Loucy (cell line): ENCODE measurements around the gene UGT1A1.

Experiments used
- H2AFZ ChIP-seq: fragments of 200-600 bp; sonication (generic); 2 replicates; pipeline ENCODE4 v1.6.0; 2016; ENCODE audit warnings: antibody characterized with exemption, mild to moderate bottlenecking, low read length, moderate library complexity
- H3F3A ChIP-seq: fragments of 200-600 bp; 2 replicates; pipeline ENCODE4 v1.6.0; 2016; ENCODE audit warnings: antibody characterized with exemption, low read depth, mild to moderate bottlenecking
- H3K27me3 ChIP-seq: fragments of 200-600 bp; sonication (generic); 2 replicates; pipeline ENCODE4 v1.6.1; 2014; ENCODE audit warnings: low read length, mild to moderate bottlenecking; ENCODE audit not compliant: insufficient read depth, poor library complexity, severe bottlenecking
- H3K36me3 ChIP-seq: fragments of 200-600 bp; sonication (generic); 2 replicates; pipeline ENCODE4 v1.6.1; 2016; ENCODE audit warnings: low read length; ENCODE audit not compliant: insufficient read depth
- H3K4me1 ChIP-seq: fragments of 200-600 bp; sonication (generic); 2 replicates; pipeline ENCODE4 v1.5.1; 2014; ENCODE audit warnings: low read length, mild to moderate bottlenecking; ENCODE audit not compliant: insufficient read depth, poor library complexity, severe bottlenecking
- H3K4me2 ChIP-seq: fragments of 200-600 bp; sonication (generic); 2 replicates; pipeline ENCODE4 v1.6.0; 2014; ENCODE audit warnings: antibody characterized with exemption, low read length, low read depth, mild to moderate bottlenecking; ENCODE audit not compliant: poor library complexity, severe bottlenecking
- H3K4me3 ChIP-seq: fragments of 200-600 bp; sonication (generic); 2 replicates; pipeline ENCODE4 v1.5.1; 2014; ENCODE audit warnings: low read length, mild to moderate bottlenecking, mixed read lengths; ENCODE audit not compliant: poor library complexity, severe bottlenecking
- H3K79me2 ChIP-seq: fragments of 200-600 bp; sonication (generic); 2 replicates; pipeline ENCODE4 v1.6.1; 2014; ENCODE audit warnings: low read length; ENCODE audit not compliant: insufficient read depth
- H3K9ac ChIP-seq: fragments of 200-600 bp; sonication (generic); 2 replicates; pipeline ENCODE4 v1.6.0; 2014; ENCODE audit warnings: mild to moderate bottlenecking, low read depth, low read length, moderate library complexity; ENCODE audit not compliant: poor library complexity, severe bottlenecking
- H3K9me2 ChIP-seq: fragments of 200-600 bp; sonication (generic); replicated peaks from 2 replicates; pipeline ENCODE4 v1.6.1; 2016; ENCODE audit warnings: low read depth, low read length, mixed read lengths
- H3K9me3 ChIP-seq: fragments of 200-600 bp; sonication (generic); 2 replicates; pipeline ENCODE4 v1.6.1; 2014; ENCODE audit warnings: mild to moderate bottlenecking, antibody characterized with exemption, low read length, low read depth; ENCODE audit not compliant: insufficient read depth
- H4K20me1 ChIP-seq: fragments of 200-600 bp; sonication (generic); 2 replicates; pipeline ENCODE4 v1.6.0; 2014; ENCODE audit warnings: antibody characterized with exemption, low read length, mild to moderate bottlenecking; ENCODE audit not compliant: insufficient read depth, poor library complexity, severe bottlenecking
- EZH2phosphoT487 ChIP-seq: fragments of 200-600 bp; IDR thresholded peaks from 2 replicates; pipeline ENCODE4 v1.6.1; 2018; ENCODE audit warnings: antibody characterized with exemption, mild to moderate bottlenecking, moderate library complexity, borderline replicate concordance
- TF ChIP-seq, protein P1 (sequence below): fragments of 200-600 bp; sonication (generic); conservative IDR thresholded peaks from 2 replicates; pipeline ENCODE4 v1.5.1; 2014; ENCODE audit warnings: mild to moderate bottlenecking, antibody characterized with exemption, low read length

Gene UGT1A1

DNA sequence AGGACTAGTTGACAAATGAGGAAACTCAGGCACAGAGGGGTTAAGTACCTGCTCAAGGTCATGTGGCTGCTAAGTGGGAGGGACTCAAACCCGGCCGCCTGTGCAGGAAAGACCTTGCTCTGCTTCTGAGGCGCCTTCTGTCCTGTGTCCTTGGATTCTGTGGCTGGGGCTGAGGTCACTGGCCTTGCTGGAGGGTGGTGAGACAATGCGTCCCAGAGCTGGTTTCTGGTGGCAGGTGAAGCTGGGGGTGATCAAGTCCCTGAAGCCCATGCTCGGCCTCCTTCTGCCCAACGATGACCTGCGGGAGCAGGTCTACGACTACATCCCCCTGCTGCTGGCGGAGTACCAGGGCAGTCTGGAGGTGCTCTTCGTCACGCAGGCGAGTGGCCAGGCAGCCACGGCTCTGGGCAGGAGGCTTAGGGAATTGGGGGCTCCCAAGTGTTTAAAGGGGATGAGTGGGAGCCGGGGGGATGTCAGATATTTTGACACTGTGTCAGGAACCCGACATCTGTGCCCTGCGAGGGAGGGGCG is 34.1 kb downstream of the UGT1A1 start:
- H3K4me2 ChIP-seq: no peak overlapping the region
- H2AFZ ChIP-seq: no peak overlapping the region
- H3K9me3 ChIP-seq: no peaks in the 10 kb centered on the region
- TF ChIP-seq, protein P1, sequence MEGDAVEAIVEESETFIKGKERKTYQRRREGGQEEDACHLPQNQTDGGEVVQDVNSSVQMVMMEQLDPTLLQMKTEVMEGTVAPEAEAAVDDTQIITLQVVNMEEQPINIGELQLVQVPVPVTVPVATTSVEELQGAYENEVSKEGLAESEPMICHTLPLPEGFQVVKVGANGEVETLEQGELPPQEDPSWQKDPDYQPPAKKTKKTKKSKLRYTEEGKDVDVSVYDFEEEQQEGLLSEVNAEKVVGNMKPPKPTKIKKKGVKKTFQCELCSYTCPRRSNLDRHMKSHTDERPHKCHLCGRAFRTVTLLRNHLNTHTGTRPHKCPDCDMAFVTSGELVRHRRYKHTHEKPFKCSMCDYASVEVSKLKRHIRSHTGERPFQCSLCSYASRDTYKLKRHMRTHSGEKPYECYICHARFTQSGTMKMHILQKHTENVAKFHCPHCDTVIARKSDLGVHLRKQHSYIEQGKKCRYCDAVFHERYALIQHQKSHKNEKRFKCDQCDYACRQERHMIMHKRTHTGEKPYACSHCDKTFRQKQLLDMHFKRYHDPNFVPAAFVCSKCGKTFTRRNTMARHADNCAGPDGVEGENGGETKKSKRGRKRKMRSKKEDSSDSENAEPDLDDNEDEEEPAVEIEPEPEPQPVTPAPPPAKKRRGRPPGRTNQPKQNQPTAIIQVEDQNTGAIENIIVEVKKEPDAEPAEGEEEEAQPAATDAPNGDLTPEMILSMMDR: no peak
- TF ChIP-seq EZH2phosphoT487: no peak
- H3K36me3 ChIP-seq: no peaks in the 10 kb centered on the region
- no peaks in the 10 kb centered on the region for H4K20me1 ChIP-seq
- H3K27me3 ChIP-seq: no peaks in the 10 kb centered on the region
- no peak overlapping the region for H3K9ac ChIP-seq
- no peaks in the 10 kb centered on the region for H3K79me2 ChIP-seq
- no peaks in the 10 kb centered on the region for H3K4me1 ChIP-seq
- H3F3A ChIP-seq: no peaks in the 10 kb centered on the region
- no peak overlapping the region for H3K4me3 ChIP-seq
- H3K9me2 ChIP-seq: no peaks in the 10 kb centered on the region

DNA sequence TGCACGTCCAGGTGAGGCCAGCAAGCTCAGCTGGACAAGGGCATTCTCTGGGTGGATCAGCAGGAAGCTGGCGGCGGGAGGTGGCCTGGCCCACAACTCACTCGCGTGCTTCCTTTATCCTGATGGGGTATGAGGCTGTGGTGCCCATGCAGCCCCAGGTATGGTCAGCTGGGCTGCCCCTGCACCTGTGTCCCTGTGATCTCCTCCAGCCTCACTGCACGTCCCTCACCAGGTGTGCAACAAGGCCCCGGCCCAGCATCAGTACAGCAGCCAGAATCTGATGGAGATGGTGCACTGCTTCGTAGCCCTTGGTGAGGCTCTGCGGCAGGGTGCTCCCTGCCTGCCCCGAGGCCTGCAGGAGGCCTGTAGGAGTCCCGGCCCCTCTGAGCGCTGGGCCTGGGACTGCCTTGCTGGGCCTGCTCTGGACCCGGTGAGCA is 35.7 kb downstream of the UGT1A1 start:
- TF ChIP-seq, protein P1: no peak
- TF ChIP-seq EZH2phosphoT487: no peak

DNA sequence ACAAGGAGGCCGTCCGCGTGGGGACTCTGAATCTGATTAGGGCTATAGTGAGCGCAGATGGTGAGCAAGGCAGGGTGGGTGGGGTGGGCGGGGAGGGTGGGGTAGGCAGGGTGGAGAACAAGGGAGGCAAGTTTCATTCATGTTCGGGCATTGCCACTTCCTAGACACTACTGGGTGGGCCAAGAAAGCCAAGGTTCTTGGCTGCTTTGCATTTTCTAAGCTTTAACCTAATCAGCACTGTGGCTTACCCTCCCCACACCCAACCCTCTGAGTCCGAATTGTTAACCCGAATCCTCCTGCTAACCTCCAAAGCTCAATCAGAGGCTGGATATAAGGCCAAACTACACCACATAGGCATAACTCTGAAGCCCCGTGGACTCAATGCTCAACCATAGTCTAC is 36.2 kb downstream of the UGT1A1 start:
- Histone ChIP-seq H3K4me1 (no peaks in the 10 kb centered on the region), H3F3A (no peaks in the 10 kb centered on the region), H3K9me2 (no peaks in the 10 kb centered on the region), H3K79me2 (no peaks in the 10 kb centered on the region), H3K36me3 (no peaks in the 10 kb centered on the region), H3K27me3 (no peaks in the 10 kb centered on the region), H3K4me2 (no peak overlapping the region), H3K4me3 (no peak overlapping the region), H2AFZ (no peak overlapping the region), H4K20me1 (no peaks in the 10 kb centered on the region), H3K9ac (no peak overlapping the region), H3K9me3 (no peaks in the 10 kb centered on the region)
- TF ChIP-seq, protein P1: no peak
- no peak for TF ChIP-seq EZH2phosphoT487

More for the DNA sequence above, 35.7 kb downstream of the UGT1A1 start:
- Histone ChIP-seq H4K20me1 (no peaks in the 10 kb centered on the region), H3K4me1 (no peaks in the 10 kb centered on the region), H2AFZ (no peak overlapping the region), H3K9me2 (no peaks in the 10 kb centered on the region), H3K9ac (no peak overlapping the region), H3K9me3 (no peaks in the 10 kb centered on the region), H3K4me3 (no peak overlapping the region), H3F3A (no peaks in the 10 kb centered on the region), H3K36me3 (no peaks in the 10 kb centered on the region), H3K79me2 (no peaks in the 10 kb centered on the region), H3K27me3 (no peaks in the 10 kb centered on the region), H3K4me2 (no peak overlapping the region)
